Neural cell (in vitro differentiated cells): Measurements from ENCODE around the gene FAM200C. TPM values are rescaled to one million over a fixed set of nuclear protein-coding genes. Genes with fewer than 3 reads are reported as not detected.
A peak's percentile ranks its signal among the peaks of the same experiment; 100 is the strongest.

ENCODE experiments used
- H2AFZ ChIP-seq: fragments of 200-600, 300-800 bp; sonication (generic), shearing (Covaris generic); 2 replicates; pipeline ENCODE4 v1.6.0; 2014; ENCODE audit warnings: low read depth, mild to moderate bottlenecking, antibody characterized with exemption, low read length, moderate library complexity
- H3F3A ChIP-seq: fragments of 200-600 bp; shearing (Covaris generic); 2 replicates; pipeline ENCODE4 v1.6.1; 2016; ENCODE audit warnings: mild to moderate bottlenecking, moderate library complexity, mixed read lengths, antibody characterized with exemption, low read length; ENCODE audit not compliant: insufficient read depth, poor library complexity, severe bottlenecking
- H3K27ac ChIP-seq: fragments of 200-600, 300-800 bp; sonication (generic), shearing (Covaris generic); 2 replicates; pipeline ENCODE4 v1.5.1; 2014; ENCODE audit warnings: mild to moderate bottlenecking, low read length, moderate library complexity
- H3K27me3 ChIP-seq: fragments of 300-800, 200-600 bp; sonication (generic), shearing (Covaris generic); 2 replicates; pipeline ENCODE4 v1.6.0; 2014; ENCODE audit warnings: mild to moderate bottlenecking, low read depth, low read length, moderate library complexity; ENCODE audit not compliant: insufficient read depth
- H3K36me3 ChIP-seq: fragments of 300-800, 200-600 bp; sonication (generic), shearing (Covaris generic); 2 replicates; pipeline ENCODE4 v1.5.1; 2014; ENCODE audit warnings: mild to moderate bottlenecking, antibody characterized with exemption, low read length, moderate library complexity; ENCODE audit not compliant: insufficient read depth
- H3K4me2 ChIP-seq: fragments of 300-800, 200-600 bp; sonication (generic), shearing (Covaris generic); 2 replicates; pipeline ENCODE4 v1.6.0; 2014; ENCODE audit warnings: mild to moderate bottlenecking, low read length
- H3K4me3 ChIP-seq: fragments of 300-800, 200-600 bp; sonication (generic), shearing (Covaris generic); 2 replicates; pipeline ENCODE4 v1.5.1; 2014; ENCODE audit warnings: mild to moderate bottlenecking, low read length, moderate library complexity
- H3K79me2 ChIP-seq: fragments of 200-600 bp; shearing (Covaris generic); replicated peaks from 2 replicates; pipeline ENCODE4 v1.6.0; 2014; ENCODE audit warnings: mild to moderate bottlenecking, low read length, moderate library complexity; ENCODE audit not compliant: insufficient read depth
- H3K9ac ChIP-seq: fragments of 300-800, 200-600 bp; sonication (generic), shearing (Covaris generic); 2 replicates; pipeline ENCODE4 v1.6.1; 2016; ENCODE audit warnings: mild to moderate bottlenecking, low read length, mixed read lengths
- H3K9me2 ChIP-seq: fragments of 200-600 bp; shearing (Covaris generic); 2 replicates; pipeline ENCODE4 v1.6.1; 2016; ENCODE audit warnings: mild to moderate bottlenecking, low read length, mixed read lengths; ENCODE audit not compliant: insufficient read depth
- H3K9me3 ChIP-seq: fragments of 200-600, 300-800 bp; sonication (generic), shearing (Covaris generic); 2 replicates; pipeline ENCODE4 v1.6.1; 2016; ENCODE audit warnings: mild to moderate bottlenecking, mixed run types, low read length, moderate library complexity, mixed read lengths
- H4K20me1 ChIP-seq: fragments of 200-600 bp; shearing (Covaris generic); 2 replicates; pipeline ENCODE4 v1.6.1; 2016; ENCODE audit warnings: mild to moderate bottlenecking, mixed run types; ENCODE audit not compliant: insufficient read depth
- CTCF ChIP-seq: fragments of 450-650 bp; IDR thresholded peaks from 2 replicates; pipeline ENCODE4 v1.5.1; 2014; ENCODE audit warnings: antibody characterized with exemption, mild to moderate bottlenecking, moderate library complexity; ENCODE audit not compliant: poor library complexity, severe bottlenecking
- EP300 ChIP-seq: fragments of 450-650 bp; conservative IDR thresholded peaks from 2 replicates; pipeline ENCODE4 v1.6.1; 2014; ENCODE audit warnings: antibody characterized with exemption, mild to moderate bottlenecking, moderate library complexity; ENCODE audit not compliant: poor library complexity, severe bottlenecking
- EZH2 ChIP-seq: fragments of 200-600, 300-800 bp; shearing (Covaris generic), sonication (generic); IDR thresholded peaks from 2 replicates; pipeline ENCODE4 v1.6.1; 2014; ENCODE audit warnings: antibody characterized with exemption, low read length, borderline replicate concordance, mild to moderate bottlenecking; ENCODE audit not compliant: insufficient read depth, poor library complexity, severe bottlenecking
- MXI1 ChIP-seq: fragments of 450-650 bp; conservative IDR thresholded peaks from 2 replicates; pipeline ENCODE4 v1.6.1; 2014; ENCODE audit warnings: antibody characterized with exemption, mild to moderate bottlenecking; ENCODE audit not compliant: poor library complexity, severe bottlenecking
- POLR2AphosphoS5 ChIP-seq: IDR thresholded peaks from 2 replicates; pipeline ENCODE4 v1.6.1; 2012
- RAD21 ChIP-seq: fragments of 450-650 bp; conservative IDR thresholded peaks from 2 replicates; pipeline ENCODE4 v1.6.1; 2014; ENCODE audit warnings: antibody characterized with exemption, mild to moderate bottlenecking, moderate library complexity
- REST ChIP-seq: IDR thresholded peaks from 2 replicates; pipeline ENCODE4 v1.6.1; 2012; ENCODE audit warnings: borderline replicate concordance
- SMC3 ChIP-seq: fragments of 450-650 bp; conservative IDR thresholded peaks from 2 replicates; pipeline ENCODE4 v1.6.1; 2014; ENCODE audit warnings: antibody characterized with exemption, mild to moderate bottlenecking, moderate library complexity; ENCODE audit not compliant: poor library complexity
- TAF1 ChIP-seq: IDR thresholded peaks from 2 replicates; pipeline ENCODE4 v1.6.1; 2012; ENCODE audit warnings: low read depth
- polyA plus RNA-seq: library from polyadenylated mRNA; depleted of rRNA; stranded (reverse); fragments of >200 nt; gene quantifications from 2 replicates; pipeline ENCODE4 v1.2.3, GENCODE V29; 2014

The FAM200C gene
- polyA plus RNA-seq, 1 donor from 2014 or later = 21.6 TPM

GRCh38 chr5:160397492-160397891 lies 2.4 kb downstream of the FAM200C start:
- no peak overlapping the region for H3K27ac ChIP-seq
- peak overlapping the region; percentile 31 for H3K4me3 ChIP-seq
- peaks cover 10% of the 10 kb centered on the region for H3F3A ChIP-seq
- H3K9me3 ChIP-seq = no peaks in the 10 kb centered on the region
- no peak overlapping the region for H2AFZ ChIP-seq
- no peak overlapping the region for H3K4me2 ChIP-seq
- H4K20me1 ChIP-seq = no peaks in the 10 kb centered on the region
- no peaks in the 10 kb centered on the region for H3K36me3 ChIP-seq
- no peak overlapping the region for H3K9ac ChIP-seq
- H3K27me3 ChIP-seq = no peaks in the 10 kb centered on the region
- H3K9me2 ChIP-seq = no peaks in the 10 kb centered on the region
- no peak for TF ChIP-seq CTCF
- TF ChIP-seq POLR2AphosphoS5 = no peak
- TF ChIP-seq EP300 = no peak
- TF ChIP-seq SMC3 = no peak
- TF ChIP-seq EZH2 = no peak
- no peak for TF ChIP-seq MXI1
- TF ChIP-seq TAF1 = no peak
- peaks cover 28% of the 10 kb centered on the region for H3K79me2 ChIP-seq

DNA sequence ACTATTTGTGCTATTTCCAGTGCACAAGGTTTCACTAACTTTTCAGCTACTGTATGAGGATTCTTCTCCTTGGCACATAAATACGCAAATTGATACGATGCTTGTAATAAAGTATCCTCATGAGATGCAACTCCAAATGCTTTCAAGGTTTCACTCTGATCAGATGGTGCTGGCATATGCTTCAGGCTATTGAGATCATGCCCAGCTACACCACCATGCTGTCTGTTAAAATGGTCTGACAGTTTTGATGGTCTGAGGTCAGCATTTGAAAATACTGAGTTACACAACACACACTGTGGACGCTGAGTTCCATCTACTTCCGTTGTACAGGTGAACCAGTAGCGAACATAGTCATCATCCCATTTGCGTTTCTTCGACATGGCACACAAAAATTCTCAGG lies 4.7 kb downstream of the FAM200C start:
- peaks cover 31% of the 10 kb centered on the region for H3K79me2 ChIP-seq
- no peak overlapping the region for H3K4me2 ChIP-seq
- H4K20me1 ChIP-seq = no peaks in the 10 kb centered on the region
- no peaks in the 10 kb centered on the region for H3F3A ChIP-seq
- no peak for TF ChIP-seq MXI1
- no peak for TF ChIP-seq CTCF
- no peak for TF ChIP-seq POLR2AphosphoS5
- no peak for TF ChIP-seq EZH2
- no peak for TF ChIP-seq SMC3
- TF ChIP-seq RAD21 = no peak
- no peak for TF ChIP-seq TAF1
- no peak for TF ChIP-seq EP300
- no peak for TF ChIP-seq REST
- no peaks in the 10 kb centered on the region for H3K9me3 ChIP-seq
- no peak overlapping the region for H3K4me3 ChIP-seq
- H2AFZ ChIP-seq = no peak overlapping the region
- H3K36me3 ChIP-seq = no peaks in the 10 kb centered on the region
- no peaks in the 10 kb centered on the region for H3K27me3 ChIP-seq
- H3K27ac ChIP-seq = no peak overlapping the region
- no peaks in the 10 kb centered on the region for H3K9me2 ChIP-seq
- no peak overlapping the region for H3K9ac ChIP-seq
